GM21619 (cell line): Measurements from ENCODE around the gene C1QA.
"Not testable (repeated sequence)": the region's sequence is repeated elsewhere in the genome, so short reads cannot be mapped to it uniquely, and the experiment has no call there.

Experiments used
- ATAC-seq: cut with Tn5 transposase; IDR thresholded peaks from one replicate; pipeline ENCODE4 v1.9.1; 2021; ENCODE audit not compliant: unreplicated experiment

Gene C1QA

DNA sequence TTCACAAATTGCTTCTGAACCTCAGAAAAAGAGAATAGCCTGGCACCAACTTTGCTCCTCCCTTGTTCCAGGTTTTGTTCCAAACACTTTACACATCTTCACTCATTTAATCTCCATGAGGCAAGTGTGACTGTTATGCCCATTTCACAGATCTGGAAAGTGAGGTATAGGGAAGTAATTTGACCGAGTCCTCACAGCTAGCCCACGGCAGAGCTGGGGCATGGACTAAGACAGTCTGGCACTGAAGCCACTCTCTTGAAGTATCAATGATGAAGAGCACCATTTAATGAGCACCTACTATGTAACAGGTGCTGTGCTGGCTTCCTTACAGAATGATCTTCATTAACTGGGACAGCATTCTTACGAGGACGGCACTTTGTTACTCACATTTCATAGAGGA, 35.6 kb downstream of the C1QA start:
- ATAC-seq: no peak

GRCh38 chr1:22673486-22674409, 37.3 kb downstream of the C1QA start:
- ATAC-seq: no peak

GRCh38 chr1:22674410-22674749, 38.0 kb downstream of the C1QA start:
- ATAC-seq: no peak

DNA sequence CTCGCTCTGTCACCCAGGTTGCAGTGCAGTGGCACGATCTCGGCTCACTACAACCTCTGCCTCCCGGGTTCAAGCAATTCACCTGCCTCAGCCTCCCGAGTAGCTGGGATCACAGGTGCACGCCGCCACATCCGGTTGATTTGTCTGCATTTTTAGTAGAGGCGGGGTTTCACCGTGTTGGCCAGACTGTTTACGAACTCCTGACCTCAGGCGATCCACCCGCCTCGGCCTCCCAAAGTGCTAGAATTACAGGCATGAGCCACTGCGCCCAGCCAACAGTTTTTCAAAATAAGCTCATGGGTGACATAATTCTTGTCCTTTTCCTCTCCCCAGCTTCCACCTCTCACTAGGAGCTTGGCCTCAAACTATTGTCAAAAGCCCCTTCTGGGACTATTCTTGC, 39.7 kb downstream of the C1QA start:
- ATAC-seq: not testable (repeated sequence)

GRCh38 chr1:22676916-22677583, 40.6 kb downstream of the C1QA start:
- no peak for ATAC-seq

- ATAC-seq: no peak
These were observed 41.8 kb downstream of the C1QA start for GRCh38 chr1:22677931-22678896.

GRCh38 chr1:22680726-22681125, 44.3 kb downstream of the C1QA start:
- no peak for ATAC-seq

GRCh38 chr1:22681556-22682276, 45.3 kb downstream of the C1QA start:
- ATAC-seq: no peak

- ATAC-seq: no peak
These were observed 47.1 kb downstream of the C1QA start for GRCh38 chr1:22683547-22683946.

GRCh38 chr1:22685591-22686059, 49.2 kb downstream of the C1QA start:
- no peak for ATAC-seq

DNA sequence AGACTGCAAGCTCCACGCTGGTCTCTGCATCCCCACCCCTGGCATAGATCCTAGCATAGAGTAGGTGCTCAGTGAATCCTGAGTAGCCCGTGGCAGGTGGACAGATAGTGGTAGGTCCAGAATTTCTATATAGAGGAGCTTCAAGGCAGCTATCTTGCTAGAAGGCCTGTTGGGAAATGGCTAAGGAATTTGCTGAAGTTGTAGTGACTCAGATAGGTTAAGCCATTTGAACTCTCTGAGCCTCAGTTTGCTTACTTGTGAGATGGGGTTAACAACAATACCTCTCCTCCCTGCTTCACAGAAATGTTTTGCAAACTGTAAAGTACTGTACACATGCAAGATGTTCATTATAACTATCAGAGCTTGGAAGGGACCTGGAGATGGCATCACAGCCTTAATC, 50.8 kb downstream of the C1QA start:
- no peak for ATAC-seq

GRCh38 chr1:22688466-22688865, 52.0 kb downstream of the C1QA start:
- ATAC-seq: no peak
